ENCODE measurements around the gene KMT2E.

KMT2E gene

DNA sequence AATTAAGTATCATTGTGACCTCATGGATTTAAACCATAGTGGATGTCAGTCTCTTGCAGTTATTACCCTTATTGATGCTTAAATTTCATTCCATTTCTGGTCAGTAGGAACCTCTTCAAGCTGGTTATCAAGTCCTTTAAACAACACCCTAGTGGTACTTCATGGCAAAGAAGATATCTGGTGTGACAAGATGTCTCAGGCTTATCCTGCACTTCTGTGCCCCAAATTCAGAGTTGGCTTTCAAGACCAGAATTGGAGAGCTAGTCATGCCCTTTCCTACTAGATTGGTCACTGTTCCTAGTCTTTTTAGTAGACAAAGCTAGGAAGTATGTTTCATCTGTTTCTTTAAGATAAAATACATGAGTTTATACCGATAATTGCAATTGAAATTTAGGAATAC, 54.9 kb downstream of the KMT2E start:
- H3K4me1 ChIP-seq, result peaks cover 6% of the 10 kb centered on the region
- H3K36me3 ChIP-seq (replicated peaks), result peaks cover 29% of the 10 kb centered on the region
- H3K27me3 ChIP-seq (ENCODE audit: low read depth), result no peaks in the 10 kb centered on the region
- in situ Hi-C loops (cut with MboI; ENCODE audit: low sequenced_read_pairs), result no loop called here
- no peak overlapping the region for H3K4me3 ChIP-seq
- no peaks in the 10 kb centered on the region for H3K9me3 ChIP-seq
- no peak for DNase-seq (ENCODE audit: low spot score in 2 of 2)

GRCh38 chr7:105073143-105073542, 59.1 kb downstream of the KMT2E start:
- in situ Hi-C loops (cut with MboI; ENCODE audit: low sequenced_read_pairs), result no loop called here

DNA sequence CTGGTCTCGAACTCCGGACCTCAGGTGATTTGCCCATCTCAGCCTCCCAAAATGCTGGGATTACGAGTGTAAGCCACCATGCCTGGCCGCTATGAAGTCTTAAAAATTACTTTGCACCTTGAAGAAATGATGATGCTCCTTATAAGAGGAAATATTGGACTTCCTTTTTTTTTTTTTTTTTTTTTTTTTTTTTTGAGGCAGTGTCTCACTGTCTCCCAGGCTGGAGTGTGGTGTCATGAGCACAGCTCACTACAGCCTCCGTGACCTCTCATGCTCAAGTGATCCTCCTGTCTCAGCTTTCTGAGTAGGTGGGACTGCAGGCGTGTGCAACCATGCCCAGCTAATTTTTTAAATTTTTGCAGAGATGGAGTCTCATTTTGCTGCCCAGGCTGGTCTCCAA, 65.3 kb downstream of the KMT2E start:
- H3K36me3 ChIP-seq (replicated peaks), result peaks cover 71% of the 10 kb centered on the region
- no peak overlapping the region for H3K4me3 ChIP-seq
- no peaks in the 10 kb centered on the region for H3K27me3 ChIP-seq (ENCODE audit: low read depth)
- in situ Hi-C loops (cut with MboI; ENCODE audit: low sequenced_read_pairs), result no loop called here
- H3K9me3 ChIP-seq, result no peaks in the 10 kb centered on the region
- DNase-seq (ENCODE audit: low spot score in 2 of 2), result no peak
- H3K4me1 ChIP-seq, result peaks cover 9% of the 10 kb centered on the region

More at GRCh38 chr7:105073143-105073542, 59.1 kb downstream of the KMT2E start:
- no peaks in the 10 kb centered on the region for H3K27me3 ChIP-seq (ENCODE audit: low read depth)
- DNase-seq (ENCODE audit: low spot score in 2 of 2), result no peak
- peaks cover 40% of the 10 kb centered on the region for H3K36me3 ChIP-seq (replicated peaks)
- H3K4me1 ChIP-seq, result peaks cover 20% of the 10 kb centered on the region
- no peaks in the 10 kb centered on the region for H3K9me3 ChIP-seq
- H3K4me3 ChIP-seq, result no peak overlapping the region

- Histone ChIP-seq H3K27me3 (ENCODE audit: low read depth) (no peaks in the 10 kb centered on the region), H3K36me3 (replicated peaks) (peaks cover 60% of the 10 kb centered on the region), H3K4me3 (no peak overlapping the region), H3K4me1 (no peaks in the 10 kb centered on the region), H3K9me3 (no peaks in the 10 kb centered on the region)
- in situ Hi-C loops (cut with MboI; ENCODE audit: low sequenced_read_pairs), result no loop called here
- no peak for DNase-seq (ENCODE audit: low spot score in 2 of 2)
These were observed 70.6 kb downstream of the KMT2E start for GRCh38 chr7:105084581-105084980.

- no peak for DNase-seq (ENCODE audit: low spot score in 2 of 2)
- Histone ChIP-seq H3K27me3 (ENCODE audit: low read depth) (no peaks in the 10 kb centered on the region), H3K4me1 (no peaks in the 10 kb centered on the region), H3K9me3 (no peaks in the 10 kb centered on the region), H3K4me3 (no peak overlapping the region), H3K36me3 (replicated peaks) (peaks cover 58% of the 10 kb centered on the region)
- in situ Hi-C loops (cut with MboI; ENCODE audit: low sequenced_read_pairs), result no loop called here
These were observed 72.8 kb downstream of the KMT2E start for GRCh38 chr7:105086850-105087249.

DNA sequence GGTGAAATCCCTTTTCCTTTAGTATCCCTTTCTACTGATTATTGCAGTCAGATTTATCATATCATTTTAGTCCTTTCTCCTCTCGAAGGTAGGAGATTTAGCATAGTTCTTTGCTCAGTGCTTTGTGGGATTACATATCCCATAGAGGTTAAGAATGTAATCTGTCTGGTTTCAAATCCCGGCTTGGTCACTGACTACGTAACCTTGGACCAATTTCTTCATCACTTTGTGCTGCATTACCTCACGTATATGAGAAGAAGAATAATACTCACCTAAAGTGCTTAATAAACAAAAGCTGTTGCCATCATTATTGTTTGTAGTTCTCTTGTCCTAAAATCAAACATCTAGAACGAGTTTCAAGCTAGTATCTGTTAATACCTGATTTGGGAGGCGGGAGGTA, 74.0 kb downstream of the KMT2E start:
- Histone ChIP-seq H3K36me3 (replicated peaks) (peaks cover 54% of the 10 kb centered on the region), H3K9me3 (no peaks in the 10 kb centered on the region), H3K4me1 (no peaks in the 10 kb centered on the region), H3K4me3 (no peak overlapping the region), H3K27me3 (ENCODE audit: low read depth) (no peaks in the 10 kb centered on the region)
- in situ Hi-C loops (cut with MboI; ENCODE audit: low sequenced_read_pairs), result no loop called here
- DNase-seq (ENCODE audit: low spot score in 2 of 2), result no peak

DNA sequence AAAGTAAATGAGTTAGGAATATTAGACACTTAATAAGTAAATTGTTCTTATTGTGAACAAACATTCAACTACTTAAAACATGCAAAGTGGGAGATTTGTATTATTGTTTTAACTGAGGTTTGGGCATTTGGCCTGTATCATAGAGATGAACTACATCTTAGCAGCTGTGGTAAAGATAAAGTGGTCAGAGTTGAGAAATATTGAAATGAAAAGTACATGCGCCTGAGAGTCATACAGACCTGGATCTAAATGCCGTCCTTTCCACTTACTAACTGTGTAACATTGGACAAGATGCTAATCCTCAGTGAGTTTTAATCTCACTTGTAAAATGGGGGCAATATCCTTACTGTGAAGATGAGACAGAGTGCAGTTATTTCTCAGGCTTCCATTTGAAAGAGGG, 74.5 kb downstream of the KMT2E start:
- DNase-seq (ENCODE audit: low spot score in 2 of 2), result no peak
- Histone ChIP-seq H3K9me3 (no peaks in the 10 kb centered on the region), H3K4me1 (no peaks in the 10 kb centered on the region), H3K36me3 (replicated peaks) (peaks cover 53% of the 10 kb centered on the region), H3K4me3 (no peak overlapping the region), H3K27me3 (ENCODE audit: low read depth) (no peaks in the 10 kb centered on the region)
- in situ Hi-C loops (cut with MboI; ENCODE audit: low sequenced_read_pairs), result no loop called here

DNA sequence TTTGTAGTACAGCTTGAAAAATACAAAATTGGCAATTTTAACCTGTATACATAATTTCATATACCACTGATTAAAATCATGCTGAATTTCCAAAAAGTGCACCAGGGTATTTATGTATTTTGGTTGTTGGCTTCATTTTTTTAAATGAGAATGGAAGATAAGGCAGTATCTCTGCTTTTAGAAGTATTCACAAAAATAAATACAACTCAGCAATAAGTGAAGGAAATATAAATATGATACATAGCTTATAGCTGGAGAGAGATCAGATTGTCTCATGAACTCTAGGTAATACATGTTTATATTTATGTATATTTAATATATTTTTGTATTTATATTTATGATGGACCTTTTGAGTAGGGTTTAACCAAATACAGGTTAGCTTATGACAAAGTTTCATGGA, 81.0 kb downstream of the KMT2E start:
- in situ Hi-C loops (cut with MboI; ENCODE audit: low sequenced_read_pairs), result no loop called here
- H3K4me1 ChIP-seq, result no peaks in the 10 kb centered on the region
- no peak for DNase-seq (ENCODE audit: low spot score in 2 of 2)
- H3K27me3 ChIP-seq (ENCODE audit: low read depth), result no peaks in the 10 kb centered on the region
- H3K36me3 ChIP-seq (replicated peaks), result peaks cover 46% of the 10 kb centered on the region
- no peaks in the 10 kb centered on the region for H3K9me3 ChIP-seq
- no peak overlapping the region for H3K4me3 ChIP-seq

GRCh38 chr7:105096306-105096705, 82.3 kb downstream of the KMT2E start:
- no peak for DNase-seq (ENCODE audit: low spot score in 2 of 2)
- in situ Hi-C loops (cut with MboI; ENCODE audit: low sequenced_read_pairs), result no loop called here
- Histone ChIP-seq H3K4me1 (no peaks in the 10 kb centered on the region), H3K36me3 (replicated peaks) (peaks cover 35% of the 10 kb centered on the region), H3K9me3 (no peaks in the 10 kb centered on the region), H3K27me3 (ENCODE audit: low read depth) (no peaks in the 10 kb centered on the region), H3K4me3 (no peak overlapping the region)

DNA sequence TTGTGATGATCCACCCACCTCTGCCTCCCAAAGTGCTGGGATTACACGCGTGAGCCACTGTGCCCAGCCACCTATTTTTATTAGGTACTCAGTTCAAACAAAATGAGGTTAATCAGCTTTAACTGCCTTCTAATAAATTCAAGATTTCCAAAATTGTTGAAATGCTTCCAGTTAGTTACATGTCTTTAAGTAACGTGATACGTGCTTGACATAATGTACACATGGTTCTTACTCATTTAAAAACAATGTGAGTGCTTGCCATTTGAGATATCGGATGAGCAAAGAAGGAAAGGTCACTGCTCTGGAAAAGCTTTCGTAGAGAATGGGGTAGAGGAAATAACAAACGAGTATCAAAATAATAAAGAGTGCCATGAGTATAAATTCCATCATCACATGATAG, 83.6 kb downstream of the KMT2E start:
- Histone ChIP-seq H3K4me3 (no peak overlapping the region), H3K27me3 (ENCODE audit: low read depth) (no peaks in the 10 kb centered on the region), H3K4me1 (no peaks in the 10 kb centered on the region), H3K36me3 (replicated peaks) (peaks cover 37% of the 10 kb centered on the region), H3K9me3 (no peaks in the 10 kb centered on the region)
- in situ Hi-C loops (cut with MboI; ENCODE audit: low sequenced_read_pairs), result no loop called here
- DNase-seq (ENCODE audit: low spot score in 2 of 2), result no peak

- Histone ChIP-seq H3K4me3 (no peak overlapping the region), H3K4me1 (no peaks in the 10 kb centered on the region), H3K27me3 (ENCODE audit: low read depth) (no peaks in the 10 kb centered on the region), H3K36me3 (replicated peaks) (peaks cover 40% of the 10 kb centered on the region), H3K9me3 (no peaks in the 10 kb centered on the region)
- DNase-seq (ENCODE audit: low spot score in 2 of 2), result no peak
- in situ Hi-C loops (cut with MboI; ENCODE audit: low sequenced_read_pairs), result no loop called here
These were observed 85.0 kb downstream of the KMT2E start for GRCh38 chr7:105098863-105099515.

- DNase-seq (ENCODE audit: low spot score in 2 of 2), result no peak
- Histone ChIP-seq H3K4me3 (no peak overlapping the region), H3K27me3 (ENCODE audit: low read depth) (no peaks in the 10 kb centered on the region), H3K4me1 (no peaks in the 10 kb centered on the region), H3K9me3 (no peaks in the 10 kb centered on the region), H3K36me3 (replicated peaks) (peaks cover 51% of the 10 kb centered on the region)
- in situ Hi-C loops (cut with MboI; ENCODE audit: low sequenced_read_pairs), result no loop called here
These were observed 87.9 kb downstream of the KMT2E start for GRCh38 chr7:105101864-105102263.

DNA sequence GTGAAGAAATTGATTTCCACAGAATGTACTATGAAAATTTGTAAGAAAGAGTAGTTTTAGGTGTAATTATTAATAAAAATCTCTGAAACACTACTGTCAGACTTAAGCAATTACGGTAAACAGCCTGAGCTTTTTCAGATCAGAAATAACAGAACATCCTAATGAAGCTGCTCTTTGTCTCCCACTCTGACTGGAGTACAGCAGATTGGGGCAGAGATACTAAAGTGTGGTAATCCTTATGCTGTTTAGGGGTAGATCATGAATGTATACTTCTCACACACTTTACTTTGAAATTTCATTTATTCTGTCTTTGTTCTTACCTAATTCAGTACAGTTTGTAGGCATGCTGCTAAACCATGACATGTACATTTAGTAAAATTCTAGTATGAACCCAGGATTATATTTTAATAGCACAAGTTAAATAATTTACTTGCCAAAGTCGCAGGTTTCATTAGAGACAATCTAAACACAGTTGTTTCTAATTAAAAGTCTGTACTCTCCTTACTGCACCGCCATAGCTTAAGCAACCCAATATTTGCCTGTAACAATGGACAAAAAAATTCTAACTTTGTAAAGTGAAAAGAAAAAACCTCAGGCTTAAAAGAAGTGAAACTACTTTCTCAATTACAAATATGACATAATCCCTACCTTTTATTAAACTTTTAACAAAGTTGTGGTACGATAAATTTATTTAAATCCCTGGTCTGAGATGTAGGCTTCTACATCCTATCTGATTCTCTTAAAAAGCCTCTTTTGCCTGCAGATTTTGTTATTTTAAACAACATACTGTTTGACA, 88.8 kb downstream of the KMT2E start:
- H3K27me3 ChIP-seq (ENCODE audit: low read depth), result no peaks in the 10 kb centered on the region
- DNase-seq (ENCODE audit: low spot score in 2 of 2), result no peak
- no peak overlapping the region for H3K4me3 ChIP-seq
- in situ Hi-C loops (cut with MboI; ENCODE audit: low sequenced_read_pairs), result no loop called here
- H3K9me3 ChIP-seq, result no peaks in the 10 kb centered on the region
- H3K4me1 ChIP-seq, result no peaks in the 10 kb centered on the region
- peaks cover 56% of the 10 kb centered on the region for H3K36me3 ChIP-seq (replicated peaks)

DNA sequence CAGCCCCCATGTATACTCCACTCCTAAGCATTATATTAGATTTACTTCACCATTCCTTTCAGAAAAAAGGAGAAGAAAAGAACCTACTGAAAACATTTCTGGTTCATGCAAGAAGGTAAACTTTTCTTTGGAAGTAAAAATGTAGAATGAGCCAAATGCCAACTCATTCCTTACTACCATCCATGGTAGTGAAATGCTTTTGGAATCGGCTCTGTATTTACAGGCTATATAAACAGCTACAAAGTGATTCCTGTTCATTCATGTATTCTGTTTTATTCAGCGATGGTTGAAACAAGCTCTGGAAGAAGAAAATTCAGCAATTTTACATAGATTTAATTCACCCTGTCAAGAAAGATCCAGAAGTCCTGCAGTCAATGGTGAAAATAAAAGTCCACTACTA, 91.6 kb downstream of the KMT2E start:
- no peaks in the 10 kb centered on the region for H3K9me3 ChIP-seq
- H3K4me1 ChIP-seq, result no peaks in the 10 kb centered on the region
- no peaks in the 10 kb centered on the region for H3K27me3 ChIP-seq (ENCODE audit: low read depth)
- H3K4me3 ChIP-seq, result no peak overlapping the region
- peaks cover 71% of the 10 kb centered on the region for H3K36me3 ChIP-seq (replicated peaks)
- in situ Hi-C loops (cut with MboI; ENCODE audit: low sequenced_read_pairs), result no loop called here
- no peak for DNase-seq (ENCODE audit: low spot score in 2 of 2)

All from HAP-1 (cell line).